ENCODE measurements around the gene TRIP11.

TRIP11 gene

DNA sequence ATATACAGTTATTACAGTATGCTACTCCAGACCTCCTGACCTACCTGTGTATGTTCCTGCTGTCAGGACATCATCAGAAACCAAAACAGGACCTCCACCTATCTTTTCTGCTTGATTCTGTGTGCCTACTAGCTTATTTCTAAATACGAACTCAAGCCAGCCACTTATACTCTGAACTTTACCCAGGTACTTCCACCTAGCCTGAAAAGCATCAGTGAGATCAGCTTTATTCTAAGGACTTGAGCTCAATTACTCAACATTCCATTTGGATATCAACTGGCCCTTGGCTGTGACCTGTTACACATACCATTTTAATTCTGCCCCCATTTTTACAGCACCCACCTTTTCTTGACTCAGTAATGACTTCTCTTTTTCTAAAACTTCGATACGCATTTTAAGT is 29.2 kb downstream of the TRIP11 start:
- in situ Hi-C loops (cut with MboI; ENCODE audit: low sequenced_read_pairs, unreplicated experiment), result no loop called here
- TF ChIP-seq, protein P1, sequence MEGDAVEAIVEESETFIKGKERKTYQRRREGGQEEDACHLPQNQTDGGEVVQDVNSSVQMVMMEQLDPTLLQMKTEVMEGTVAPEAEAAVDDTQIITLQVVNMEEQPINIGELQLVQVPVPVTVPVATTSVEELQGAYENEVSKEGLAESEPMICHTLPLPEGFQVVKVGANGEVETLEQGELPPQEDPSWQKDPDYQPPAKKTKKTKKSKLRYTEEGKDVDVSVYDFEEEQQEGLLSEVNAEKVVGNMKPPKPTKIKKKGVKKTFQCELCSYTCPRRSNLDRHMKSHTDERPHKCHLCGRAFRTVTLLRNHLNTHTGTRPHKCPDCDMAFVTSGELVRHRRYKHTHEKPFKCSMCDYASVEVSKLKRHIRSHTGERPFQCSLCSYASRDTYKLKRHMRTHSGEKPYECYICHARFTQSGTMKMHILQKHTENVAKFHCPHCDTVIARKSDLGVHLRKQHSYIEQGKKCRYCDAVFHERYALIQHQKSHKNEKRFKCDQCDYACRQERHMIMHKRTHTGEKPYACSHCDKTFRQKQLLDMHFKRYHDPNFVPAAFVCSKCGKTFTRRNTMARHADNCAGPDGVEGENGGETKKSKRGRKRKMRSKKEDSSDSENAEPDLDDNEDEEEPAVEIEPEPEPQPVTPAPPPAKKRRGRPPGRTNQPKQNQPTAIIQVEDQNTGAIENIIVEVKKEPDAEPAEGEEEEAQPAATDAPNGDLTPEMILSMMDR (IDR thresholded peaks at IDR 0.05; ENCODE audit: borderline replicate concordance, control extremely low read depth, extremely low read depth, insufficient read depth, missing control alignments), result no peak
- DNase-seq (ENCODE audit: low spot score), result no peak

GRCh38 chr14:92009604-92010003 is 30.3 kb downstream of the TRIP11 start:
- DNase-seq (ENCODE audit: low spot score), result no peak
- in situ Hi-C loops (cut with MboI; ENCODE audit: low sequenced_read_pairs, unreplicated experiment), result no loop called here
- TF ChIP-seq, protein P1 (IDR thresholded peaks at IDR 0.05; ENCODE audit: borderline replicate concordance, control extremely low read depth, extremely low read depth, insufficient read depth, missing control alignments), result no peak

DNA sequence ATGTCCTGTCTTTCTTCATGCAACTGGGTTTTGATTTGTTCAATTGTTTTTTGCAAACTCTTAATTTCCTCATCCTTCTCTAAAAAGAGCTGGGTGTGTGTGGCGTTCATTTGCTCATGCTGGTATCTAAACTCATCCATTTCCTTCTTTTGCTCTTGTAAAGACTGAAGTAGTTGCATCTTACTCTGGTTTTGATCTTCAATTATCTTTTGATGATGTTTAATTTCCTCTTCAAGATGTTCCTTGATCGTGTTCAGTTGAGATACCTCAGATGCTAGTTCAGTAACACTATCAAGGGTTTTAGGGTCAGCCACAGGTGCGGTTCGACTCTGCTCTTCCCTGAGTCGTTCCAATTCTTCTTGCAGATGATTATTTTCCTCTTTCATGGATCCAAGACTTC is 34.8 kb downstream of the TRIP11 start:
- in situ Hi-C loops (cut with MboI; ENCODE audit: low sequenced_read_pairs, unreplicated experiment), result no loop called here
- no peak for DNase-seq (ENCODE audit: low spot score)
- TF ChIP-seq, protein P1 (IDR thresholded peaks at IDR 0.05; ENCODE audit: borderline replicate concordance, control extremely low read depth, extremely low read depth, insufficient read depth, missing control alignments), result no peak

DNA sequence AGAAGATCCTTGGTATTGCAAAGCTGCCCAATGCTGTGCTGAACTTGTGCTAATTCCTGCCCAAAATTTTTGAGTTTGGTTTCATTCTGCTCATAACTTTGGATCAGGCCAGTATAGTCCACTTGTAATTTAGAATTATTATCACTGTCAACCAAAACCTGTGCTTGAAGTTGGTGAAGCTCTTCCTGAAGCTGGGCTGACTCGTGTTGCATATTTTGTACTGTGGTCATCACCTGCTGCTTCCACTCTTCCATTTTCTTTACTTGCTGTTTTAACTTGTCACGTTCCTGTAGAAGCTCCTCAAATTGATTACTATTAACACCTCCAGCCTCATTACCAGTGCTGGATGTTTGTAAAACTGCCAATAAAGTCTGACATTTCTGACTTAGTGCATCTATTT is 35.8 kb downstream of the TRIP11 start:
- in situ Hi-C loops (cut with MboI; ENCODE audit: low sequenced_read_pairs, unreplicated experiment), result no loop called here

DNA sequence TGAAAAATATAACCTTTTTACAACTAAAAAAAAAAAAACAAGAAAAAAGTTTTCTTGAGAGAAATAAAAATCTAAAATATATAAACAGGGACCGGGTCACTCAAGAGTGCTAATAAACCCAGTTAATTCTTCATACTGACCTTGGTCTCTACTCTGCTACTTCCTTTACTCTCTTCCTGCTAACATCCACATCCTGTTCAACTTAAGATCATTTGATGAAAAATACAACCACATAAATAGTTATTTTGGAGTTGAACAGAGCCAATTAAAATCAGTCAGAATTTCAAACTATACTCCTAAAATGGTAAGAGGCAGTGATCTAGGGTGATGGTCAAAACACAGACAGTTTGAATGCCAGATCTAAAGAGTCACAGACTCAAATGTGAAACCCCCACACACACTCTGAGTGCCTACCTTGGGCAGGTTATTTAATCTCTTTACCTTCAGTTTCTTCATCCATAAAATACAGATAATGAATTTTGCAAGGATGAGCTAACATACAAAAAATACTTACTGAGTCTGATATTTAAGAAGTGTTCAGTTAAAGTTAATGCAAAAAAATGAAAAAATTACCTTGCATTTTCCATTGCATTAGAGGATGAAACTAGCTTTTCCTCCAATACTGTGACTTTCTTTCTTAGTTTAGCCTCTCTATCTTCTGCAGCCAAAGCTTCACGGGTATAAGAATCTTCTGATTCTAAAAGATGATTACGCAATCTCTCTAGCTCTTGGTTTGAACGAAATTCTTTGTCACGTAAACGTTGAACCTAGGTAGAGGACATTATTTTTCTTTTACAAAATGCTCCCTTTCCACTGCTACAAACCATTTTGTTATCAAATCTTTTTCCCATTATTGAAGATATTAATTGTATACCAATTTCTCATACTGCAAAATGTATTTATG is 40.9 kb downstream of the TRIP11 start:
- no peak for DNase-seq (ENCODE audit: low spot score)
- TF ChIP-seq, protein P1 (IDR thresholded peaks at IDR 0.05; ENCODE audit: borderline replicate concordance, control extremely low read depth, extremely low read depth, insufficient read depth, missing control alignments), result no peak
- in situ Hi-C loops (cut with MboI; ENCODE audit: low sequenced_read_pairs, unreplicated experiment), result no loop called here

More for the DNA sequence above, 35.8 kb downstream of the TRIP11 start:
- TF ChIP-seq, protein P1 (IDR thresholded peaks at IDR 0.05; ENCODE audit: borderline replicate concordance, control extremely low read depth, extremely low read depth, insufficient read depth, missing control alignments), result no peak
- DNase-seq (ENCODE audit: low spot score), result no peak

- no peak for DNase-seq (ENCODE audit: low spot score)
- TF ChIP-seq, protein P1 (IDR thresholded peaks at IDR 0.05; ENCODE audit: borderline replicate concordance, control extremely low read depth, extremely low read depth, insufficient read depth, missing control alignments), result no peak
- in situ Hi-C loops (cut with MboI; ENCODE audit: low sequenced_read_pairs, unreplicated experiment), result no loop called here
These were observed 42.4 kb downstream of the TRIP11 start for GRCh38 chr14:91997492-91997891.

Measured in GM13976 (cell line).